NOMO-1 treated with DMSO at 0.1 percent for 48 hours (cell line): ENCODE measurements around the gene PIP5KL1.
"Not testable (repeated sequence)": the region's sequence is repeated elsewhere in the genome, so short reads cannot be mapped to it uniquely, and the experiment has no call there.

Source experiments
- DNase-seq: peaks from one replicate; lab custom pipeline; 2025; ENCODE audit not compliant: unreplicated experiment; lab: John Stamatoyannopoulos, UW

The PIP5KL1 gene

GRCh38 chr9:127896395-127897192 is 34.0 kb downstream of the PIP5KL1 start:
- no peak for DNase-seq

GRCh38 chr9:127895811-127896210 is 34.8 kb downstream of the PIP5KL1 start:
- no peak for DNase-seq

- DNase-seq: no peak
These were observed 37.2 kb downstream of the PIP5KL1 start for GRCh38 chr9:127893392-127893791.

DNA sequence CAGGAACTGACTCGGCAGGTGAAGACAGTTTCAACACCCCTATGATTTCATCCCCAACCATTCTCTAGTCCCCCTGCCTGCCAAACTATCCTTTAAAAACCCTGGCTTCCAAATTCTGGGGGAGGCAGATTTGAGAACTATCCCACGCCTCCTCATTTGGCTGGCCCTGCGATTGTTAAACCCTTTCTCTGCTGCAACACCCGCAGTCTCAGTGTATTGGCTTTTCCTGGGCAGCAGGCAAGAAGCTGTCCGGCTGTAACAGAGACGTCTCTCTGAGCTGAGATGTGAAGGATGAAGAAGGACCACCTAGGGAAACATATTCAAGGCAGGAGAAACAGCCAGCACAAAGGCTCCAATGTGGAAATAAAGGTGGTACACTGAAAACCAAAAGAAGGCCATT is 37.7 kb downstream of the PIP5KL1 start:
- no peak for DNase-seq

GRCh38 chr9:127890053-127890452 is 40.5 kb downstream of the PIP5KL1 start:
- no peak for DNase-seq

GRCh38 chr9:127887792-127888191 is 42.8 kb downstream of the PIP5KL1 start:
- DNase-seq: no peak

DNA sequence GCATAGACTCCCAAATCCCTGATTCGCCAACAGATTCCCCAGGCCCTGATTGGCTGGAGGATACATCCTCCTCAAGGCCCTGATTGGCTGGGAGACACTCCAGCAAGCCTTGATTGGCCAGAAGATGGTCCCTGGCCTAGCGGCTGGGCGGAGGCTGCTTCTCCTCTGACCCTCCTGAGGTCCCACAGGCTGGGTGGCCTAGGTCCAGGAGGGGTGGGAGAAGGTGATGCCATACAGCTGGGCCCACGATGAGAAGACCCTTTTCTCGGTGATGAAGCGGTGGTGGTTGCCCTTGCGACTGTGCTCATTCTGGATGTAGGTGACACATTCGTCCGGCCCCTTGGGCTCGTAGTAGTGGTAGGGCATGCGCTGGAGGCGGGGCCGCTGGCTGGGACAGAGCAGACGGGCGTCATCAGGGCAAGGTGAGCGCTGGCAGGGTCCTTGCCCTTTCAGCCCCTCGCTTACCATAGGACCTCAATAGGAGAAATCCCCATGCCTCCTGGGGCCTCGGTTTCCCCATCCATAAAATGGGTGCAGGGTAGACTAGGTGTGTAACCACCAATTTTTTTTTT is 44.1 kb downstream of the PIP5KL1 start:
- DNase-seq: no peak

GRCh38 chr9:127885508-127886281 is 44.9 kb downstream of the PIP5KL1 start:
- no peak for DNase-seq

DNA sequence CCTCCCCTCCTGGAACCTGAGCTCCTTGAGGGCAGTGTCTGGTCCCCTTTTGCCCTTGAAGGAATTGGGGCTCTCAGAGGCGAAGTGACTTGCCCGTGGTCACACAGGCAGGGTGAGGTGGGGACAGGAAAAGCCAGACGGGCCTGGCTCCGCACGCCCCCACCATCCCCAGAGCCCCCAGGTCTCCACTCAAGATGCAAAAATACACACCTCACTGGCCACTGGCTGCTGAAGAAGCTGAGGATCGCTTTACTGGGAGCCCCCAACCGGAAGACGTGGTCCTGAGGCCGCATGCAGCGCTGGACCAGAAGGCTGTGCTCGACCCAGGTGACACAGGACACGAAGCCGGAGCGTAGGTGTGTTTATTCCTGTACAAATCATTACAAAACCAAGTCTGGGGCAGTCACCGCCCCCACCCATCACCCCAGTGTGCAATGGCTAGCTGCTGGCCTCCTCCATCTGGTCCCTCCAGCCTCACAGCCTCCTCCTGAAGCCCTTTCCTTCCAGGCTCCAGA is 45.5 kb downstream of the PIP5KL1 start:
- no peak for DNase-seq

GRCh38 chr9:127884427-127884911 is 46.1 kb downstream of the PIP5KL1 start:
- no peak for DNase-seq

GRCh38 chr9:127883959-127884358 is 46.6 kb downstream of the PIP5KL1 start:
- DNase-seq: no peak

- DNase-seq: not testable (repeated sequence)
These were observed 48.9 kb downstream of the PIP5KL1 start for GRCh38 chr9:127881715-127882114.

GRCh38 chr9:127880143-127880542 is 50.4 kb downstream of the PIP5KL1 start:
- no peak for DNase-seq

GRCh38 chr9:127878652-127879390 is 51.8 kb downstream of the PIP5KL1 start:
- no peak for DNase-seq

DNA sequence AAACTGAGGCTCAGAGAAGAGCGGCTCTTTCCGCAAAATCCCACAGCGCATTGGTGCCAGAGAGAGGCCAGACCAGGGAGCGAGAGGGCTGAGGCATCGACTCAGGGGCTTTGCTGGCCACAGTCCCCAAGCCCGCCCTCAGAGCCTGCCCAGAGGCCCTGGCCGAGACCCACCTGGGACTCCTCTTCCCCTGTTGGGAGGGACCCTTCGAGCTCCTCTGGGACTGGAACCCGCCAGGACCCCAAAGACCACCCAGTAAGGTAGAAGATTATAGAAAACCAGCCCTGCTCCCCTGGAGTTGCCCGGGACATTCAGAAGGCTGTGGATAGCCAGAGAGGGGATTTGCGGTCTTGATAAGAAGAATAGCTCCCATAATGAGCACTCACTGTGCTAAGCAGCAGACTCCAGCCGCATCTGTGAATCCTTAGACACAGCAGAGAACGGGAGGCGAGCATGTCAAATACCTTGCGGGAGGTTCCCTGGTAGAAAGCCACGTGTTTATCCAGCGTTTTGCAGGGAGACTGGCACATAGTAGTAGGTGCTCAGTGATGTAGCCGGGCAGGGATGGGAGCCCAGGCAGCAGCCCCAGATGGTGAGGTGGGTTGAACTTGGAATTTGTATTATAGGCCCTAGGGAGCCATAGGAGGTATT is 52.5 kb downstream of the PIP5KL1 start:
- no peak for DNase-seq

- DNase-seq: no peak
These were observed 53.0 kb downstream of the PIP5KL1 start, which contains the start of gene AK1 for GRCh38 chr9:127877566-127877998. Gene AK1 (minus strand): TSS chr9:127877675. CDS start chr9:127874617, 3,058 bp downstream.

GRCh38 chr9:127876764-127877562 is 53.6 kb downstream of the PIP5KL1 start:
- DNase-seq: no peak

DNA sequence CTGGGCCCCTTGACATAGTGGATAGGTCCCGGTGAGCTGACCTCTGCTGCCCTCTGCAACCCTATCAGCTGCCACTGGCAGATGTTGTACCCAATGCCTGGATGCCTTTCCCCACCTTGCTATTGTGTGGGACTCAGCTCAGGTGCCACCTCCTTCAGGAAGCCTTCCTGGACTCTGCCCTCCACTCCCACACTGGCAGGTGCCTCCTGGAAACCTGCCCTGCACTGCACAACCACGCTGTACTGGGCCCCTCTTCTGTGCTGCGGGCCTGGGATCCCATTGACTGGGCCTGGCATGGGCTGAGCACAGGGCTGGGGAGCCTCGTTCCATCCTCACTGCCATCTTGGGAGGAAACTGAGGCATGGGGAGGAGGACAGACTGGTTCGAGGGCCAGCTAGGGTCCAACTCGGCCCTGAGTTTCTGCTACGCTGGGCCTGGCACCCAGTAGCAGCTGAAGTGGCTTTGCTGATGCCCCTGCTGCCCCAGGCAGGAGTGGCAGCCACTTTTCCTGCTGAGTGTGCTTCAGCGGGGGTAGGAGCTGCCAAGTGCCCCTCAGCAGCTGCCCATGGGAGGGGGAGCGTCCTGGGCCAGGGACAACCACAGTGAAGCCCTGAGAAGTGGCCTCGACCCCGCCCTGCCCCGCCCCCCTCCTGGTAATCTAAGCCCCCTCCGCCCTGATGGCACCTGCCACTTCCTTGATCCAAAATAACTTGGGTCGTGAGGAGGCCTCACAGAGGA is 54.4 kb downstream of the PIP5KL1 start:
- DNase-seq: no peak
